Tibial nerve (tissue), 4 donors: ENCODE measurements around the gene BRD7.

Experiments used
- CTCF ChIP-seq, 5 experiments: fragments of 200-600 bp in 3 of 5; fragments of 450-650 bp in 2 of 5; sonication (generic) in 3 of 5; IDR thresholded peaks; one replicate each; pipeline ENCODE4 v1.5.1; 2016 to 2019; ENCODE audit warnings: antibody characterized with exemption in 5 of 5, mild to moderate bottlenecking in 3 of 5, moderate library complexity in 2 of 5
- EP300 ChIP-seq, 2 donors: sonication (generic); formaldehyde crosslinking; IDR thresholded peaks; one replicate each; pipeline ENCODE4 v1.6.1; 2017; ENCODE audit warnings: antibody characterized with exemption in 2 of 2, mild to moderate bottlenecking in 1 of 2
- POLR2A ChIP-seq, 2 donors: fragments of 450-650 bp; IDR thresholded peaks; one replicate each; pipeline ENCODE4 v1.6.1; 2017; ENCODE audit warnings: antibody characterized with exemption in 2 of 2, mild to moderate bottlenecking in 2 of 2, moderate library complexity in 2 of 2

- TF ChIP-seq CTCF (IDR thresholded peaks at IDR 0.05) (no peak), POLR2A (IDR thresholded peaks at IDR 0.05) (no peak), EP300 (IDR thresholded peaks at IDR 0.05) (no peak)
These were observed 66.9 kb downstream of the BRD7 start for GRCh38 chr16:50301626-50302471.
